Endothelial cell (in vitro differentiated cells): ENCODE results near the gene GRIN2A. TPM values are rescaled to one million over a fixed set of nuclear protein-coding genes. Genes with fewer than 3 reads are reported as not detected.

Source experiments
- DNase-seq: peaks from one replicate; pipeline ENCODE4 v3.0.0; 2021; ENCODE audit warnings: low spot score
- H3K27ac Mint-ChIP-seq: one replicate; pipeline ENCODE4 v1.8.0; 2021; ENCODE audit warnings: mixed read lengths, inconsistent platforms; ENCODE audit not compliant: unreplicated experiment
- H3K27me3 Mint-ChIP-seq: one replicate; pipeline ENCODE4 v1.8.0; 2021; ENCODE audit warnings: mild to moderate bottlenecking, moderate library complexity, mixed read lengths, inconsistent platforms; ENCODE audit not compliant: unreplicated experiment
- H3K36me3 Mint-ChIP-seq: one replicate; pipeline ENCODE4 v1.8.0; 2021; ENCODE audit warnings: mild to moderate bottlenecking, low read depth, mixed read lengths, inconsistent platforms; ENCODE audit not compliant: unreplicated experiment
- H3K4me1 Mint-ChIP-seq: one replicate; pipeline ENCODE4 v1.8.0; 2021; ENCODE audit warnings: mild to moderate bottlenecking, mixed read lengths, inconsistent platforms; ENCODE audit not compliant: unreplicated experiment
- H3K4me3 Mint-ChIP-seq: one replicate; pipeline ENCODE4 v1.8.0; 2021; ENCODE audit warnings: mild to moderate bottlenecking, mixed read lengths, inconsistent platforms; ENCODE audit not compliant: unreplicated experiment
- H3K9me3 Mint-ChIP-seq: one replicate; pipeline ENCODE4 v1.8.0; 2021; ENCODE audit warnings: mixed read lengths, inconsistent platforms; ENCODE audit not compliant: unreplicated experiment
- CTCF ChIP-seq: fragments of 200-600 bp; sonication (generic); IDR thresholded peaks from one replicate; pipeline ENCODE4 v1.5.0; 2021; ENCODE audit warnings: antibody characterized with exemption; ENCODE audit not compliant: unreplicated experiment
- total RNA-seq: library from RNA; stranded (reverse); fragmentation: NEBNext Ultra II Directional; extraction: Animal tissue kit (Norgen Biotek cat#: 25700); gene quantifications from one replicate; pipeline ENCODE4 v1.2.1, GENCODE V29; 2021; ENCODE audit not compliant: unreplicated experiment

GRIN2A gene
- total RNA-seq, 1 donor from 2014 or later, result 0.03 TPM

- Mint-ChIP-seq H3K27me3 (peaks cover 2% of the 10 kb centered on the region), H3K36me3 (no peaks in the 10 kb centered on the region), H3K27ac (no peak overlapping the region), H3K9me3 (no peaks in the 10 kb centered on the region), H3K4me3 (no peak overlapping the region), H3K4me1 (no peaks in the 10 kb centered on the region)
- TF ChIP-seq CTCF, result no peak
- no peak for DNase-seq
Measured at GRCh38 chr16:9791556-9791955, 390.7 kb downstream of the GRIN2A start.

DNA sequence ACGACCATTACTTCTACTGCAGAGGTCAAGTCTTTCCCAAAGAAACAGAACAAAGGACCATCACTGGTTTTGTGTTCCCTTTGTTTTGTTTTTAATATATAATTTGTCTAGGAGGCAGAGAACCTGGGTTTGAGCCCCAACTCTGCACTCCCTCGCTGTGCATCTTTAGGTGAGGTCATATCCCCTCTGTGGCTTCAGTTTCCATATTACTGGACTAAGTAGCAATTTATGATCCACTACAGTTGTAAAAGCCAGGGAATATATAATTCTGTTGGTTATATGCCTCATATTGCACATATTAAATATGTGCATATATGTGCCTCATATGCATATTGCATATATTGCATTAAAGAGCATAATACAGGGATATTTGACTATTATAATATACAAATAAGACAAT, 392.0 kb downstream of the GRIN2A start:
- H3K4me1 Mint-ChIP-seq, result no peaks in the 10 kb centered on the region

GRCh38 chr16:9787717-9788116, 394.5 kb downstream of the GRIN2A start:
- no peaks in the 10 kb centered on the region for H3K9me3 Mint-ChIP-seq
- no peaks in the 10 kb centered on the region for H3K36me3 Mint-ChIP-seq
- no peak for DNase-seq
- H3K27me3 Mint-ChIP-seq, result peaks cover 2% of the 10 kb centered on the region
- TF ChIP-seq CTCF, result no peak
- no peak overlapping the region for H3K27ac Mint-ChIP-seq
- no peaks in the 10 kb centered on the region for H3K4me1 Mint-ChIP-seq
- no peak overlapping the region for H3K4me3 Mint-ChIP-seq

More for the DNA sequence above, 392.0 kb downstream of the GRIN2A start:
- no peak overlapping the region for H3K27ac Mint-ChIP-seq
- no peak for DNase-seq
- no peaks in the 10 kb centered on the region for H3K9me3 Mint-ChIP-seq
- no peak overlapping the region for H3K4me3 Mint-ChIP-seq
- H3K36me3 Mint-ChIP-seq, result no peaks in the 10 kb centered on the region
- no peak for TF ChIP-seq CTCF
- peaks cover 2% of the 10 kb centered on the region for H3K27me3 Mint-ChIP-seq

DNA sequence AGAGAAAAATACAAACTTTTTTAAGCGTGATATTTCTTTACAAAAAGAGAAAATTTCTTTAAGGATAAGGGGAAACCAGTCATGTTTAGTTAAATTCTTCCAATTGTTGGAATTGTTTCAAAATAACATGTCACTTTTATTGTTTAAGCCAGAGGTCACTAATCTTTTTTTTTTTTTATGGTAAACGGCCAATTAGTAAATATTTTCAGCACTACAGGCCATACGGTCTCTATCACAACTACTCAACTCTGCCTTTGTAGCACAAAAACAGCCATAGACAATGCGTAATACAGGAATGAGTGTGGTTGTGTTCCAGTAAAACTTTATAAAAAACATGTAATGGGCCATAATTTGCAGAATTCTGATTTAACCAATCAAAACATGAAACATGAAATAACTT, 401.4 kb downstream of the GRIN2A start:
- H3K9me3 Mint-ChIP-seq, result no peaks in the 10 kb centered on the region
- H3K27ac Mint-ChIP-seq, result no peak overlapping the region
- no peaks in the 10 kb centered on the region for H3K4me1 Mint-ChIP-seq
- TF ChIP-seq CTCF, result no peak
- H3K27me3 Mint-ChIP-seq, result peaks cover 4% of the 10 kb centered on the region
- no peak for DNase-seq
- no peak overlapping the region for H3K4me3 Mint-ChIP-seq
- no peaks in the 10 kb centered on the region for H3K36me3 Mint-ChIP-seq

DNA sequence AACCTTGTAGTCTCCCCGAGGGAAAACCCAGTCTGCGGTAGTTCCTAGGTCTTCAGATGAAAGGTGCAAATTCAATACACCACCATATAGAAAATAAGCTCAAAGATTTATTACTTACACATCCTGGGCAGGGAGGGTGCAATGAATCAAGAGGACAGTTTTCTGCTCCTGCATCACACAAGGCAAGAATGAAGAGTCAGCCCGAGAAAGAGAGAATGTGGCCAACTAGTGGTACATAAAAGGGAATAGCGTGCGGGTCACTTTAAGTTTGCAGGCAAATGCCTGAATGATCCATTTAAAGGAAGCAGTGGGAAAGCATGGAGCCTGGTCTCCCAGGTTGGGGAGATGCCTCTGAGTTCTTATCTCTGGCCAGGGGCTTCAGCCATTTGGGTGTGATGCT, 403.4 kb downstream of the GRIN2A start:
- Mint-ChIP-seq H3K4me1 (peaks cover 3% of the 10 kb centered on the region), H3K9me3 (no peaks in the 10 kb centered on the region), H3K36me3 (no peaks in the 10 kb centered on the region)

More for the DNA sequence above, 403.4 kb downstream of the GRIN2A start:
- H3K4me3 Mint-ChIP-seq, result no peak overlapping the region
- no peak overlapping the region for H3K27ac Mint-ChIP-seq
- TF ChIP-seq CTCF, result no peak
- peaks cover 6% of the 10 kb centered on the region for H3K27me3 Mint-ChIP-seq
- no peak for DNase-seq
